Heart right ventricle (tissue), 16 donors: Measurements from ENCODE around the gene DGCR2. TPM values are rescaled to one million over a fixed set of nuclear protein-coding genes. Genes with fewer than 3 reads are reported as not detected.

Experiments used
- ATAC-seq, 8 donors: fragments of 200-7000 bp; cut with Tn5 transposase; one replicate each; pipeline ENCODE4 v1.9.1; 2020; ENCODE audit warnings: mild to moderate bottlenecking in 8 of 8, moderate library complexity in 8 of 8, moderate number of reproducible peaks in 1 of 8
- DNase-seq, 2 donors: peaks; one replicate each; pipeline ENCODE4 v3.0.0-alpha.2; 2020
- H3K27ac ChIP-seq, 10 donors: fragments of 200-600 bp; sonication (generic) in 2 of 10; one replicate each; pipeline versions ENCODE4 v1.5.0 to v1.8.0; 2020 to 2022; ENCODE audit warnings: mild to moderate bottlenecking in 3 of 10
- H3K27me3 ChIP-seq, 7 donors: fragments of 200-600 bp; one replicate each; pipeline ENCODE4 v1.8.0; 2021 to 2022; ENCODE audit warnings: mild to moderate bottlenecking in 2 of 7
- H3K36me3 ChIP-seq, 9 donors: fragments of 200-600 bp; sonication (generic) in 1 of 9; one replicate each; pipeline versions ENCODE4 v1.5.0 to v1.8.0; 2020 to 2022; ENCODE audit warnings: mild to moderate bottlenecking in 2 of 9
- H3K4me1 ChIP-seq, 9 donors: fragments of 200-600 bp; sonication (generic) in 1 of 9; one replicate each; pipeline versions ENCODE4 v1.5.0 to v1.8.0; 2020 to 2022; ENCODE audit warnings: mild to moderate bottlenecking in 4 of 9
- H3K4me3 ChIP-seq, 10 donors: fragments of 200-600 bp; sonication (generic) in 2 of 10; one replicate each; pipeline versions ENCODE4 v1.5.0 to v1.8.0; 2020 to 2022; ENCODE audit warnings: mild to moderate bottlenecking in 7 of 10, moderate library complexity in 2 of 10
- H3K9me3 ChIP-seq, 11 donors: fragments of 200-600 bp in 10 of 11; sonication (generic) in 2 of 11; one replicate each; pipeline versions ENCODE4 v1.5.0 to v1.8.0; 2013 to 2022; ENCODE audit warnings: mild to moderate bottlenecking in 2 of 11, control low read depth in 1 of 11, moderate library complexity in 1 of 11
- CTCF ChIP-seq, 9 donors: fragments of 200-600 bp; sonication (generic) in 2 of 9; IDR thresholded peaks; one replicate each; pipeline versions ENCODE4 v1.5.0 to v1.8.0; 2021 to 2022; ENCODE audit warnings: antibody characterized with exemption in 9 of 9, mild to moderate bottlenecking in 5 of 9, moderate library complexity in 1 of 9
- WGBS, 2 donors: extraction: QIAGEN DNeasy Blood & Tissue Kit; methylation state at CpG; one replicate each; pipeline ENCODE4 v1.1.7; 2013; ENCODE audit warnings: inconsistent platforms in 1 of 2; 5-methylcytosine and 5-hydroxymethylcytosine counted together
- intact Hi-C, 10 donors: fragments of 100-400 bp; cut with DNase I; formaldehyde crosslinking; loops; one replicate each; pipeline versions ENCODE4 v1.11.1 to v1.14.2; 2022
- long read RNA-seq, 3 donors: library from polyadenylated mRNA; unstranded; transcript quantifications; one replicate each; pipeline ENCODE4 v2.0.0, GENCODE V29; 2020 to 2021
- polyA plus RNA-seq, 2 donors: library from polyadenylated mRNA; stranded (reverse); fragments of 200-250 nt; gene quantifications; one replicate each; pipeline ENCODE4 v1.2.3, GENCODE V29; 2013
- total RNA-seq, 10 donors: library from RNA; stranded (reverse); fragmentation: NEBNext Ultra II Directional in 3 of 10; extraction: Animal tissue kit (Norgen Biotek cat#: 25700) in 3 of 10; gene quantifications; one replicate each; pipeline versions ENCODE4 v1.2.1 to v1.2.4, GENCODE V29; 2021 to 2023
- donor health status: Arrhythmogenic right ventricular cardiomyopathy.
- donor health status: ischemic (EF 13 %, LVEDD 7.1; RV severe dilation, severe dysfunction).
- donor health status: healthy with polysubstance abuse.
- donor health status: DM: no; HTN: yes; CAD: no.
- donor health status: DM: no; HTN: no; CAD: no.
- donor health status: ischemic (EF 25% LVEDD 6.9; RV normal size, moderate dysfunction).
- donor health status: ischemic (EF 25% LVEDD 5.7; RV mildly dilated, moderate dysfunction).
- donor health status: healthy.
- donor health status: DM: yes; HTN: yes; CAD: no.
- donor health status: Ischemic cardiomyopathy.
- donor health status: ischemic (EF 35%, LVEDD 5.7; RV mildly dilated, moderate dysfunction).
- donor health status: nonischemic (EF 11% LVEDD 7.7; RV severe dilation, severe dysfunction).
- donor health status: DM: yes; HTN: yes; CAD: no.
- donor health status: PGD.
- donor health status: ischemic (EF 29% LVEDD 5.4; RV normal size, mild dysfunction).
- donor health status: nonischemic (EF 23%, LVEDD 6.1; RV moderate dilation, normal function).

Gene DGCR2
- total RNA-seq, result 10 to 100 TPM; 27.0 to 58.0 (median 42.2) TPM
- 10 to 100 TPM; 17.0 to 28.5 TPM for polyA plus RNA-seq
- long read RNA-seq, donor 1, full-length matches to known transcripts, result 48 of 165 reads
- long read RNA-seq, donor 1, partial matches to known transcripts, result 28 of 165 reads
- long read RNA-seq, donor 1, other reads (novel, unspliced or antisense), result 89 of 165 reads
- long read RNA-seq, donor 2, full-length matches to known transcripts, result 43 of 140 reads
- long read RNA-seq, donor 2, partial matches to known transcripts, result 26 of 140 reads
- long read RNA-seq, donor 2, other reads (novel, unspliced or antisense), result 71 of 140 reads
- long read RNA-seq, donor 3, full-length matches to known transcripts, result 34 of 125 reads
- long read RNA-seq, donor 3, partial matches to known transcripts, result 67 of 125 reads
- long read RNA-seq, donor 3, other reads (novel, unspliced or antisense), result 24 of 125 reads

- TF ChIP-seq CTCF (IDR thresholded peaks at IDR 0.05), result peak in 1 of 9 donors; percentile 4
- Histone ChIP-seq H3K4me1 (peaks cover 32 to 51% (median 46%) of the 10 kb centered on the region in 9 donors), H3K9me3 (no peaks in the 10 kb centered on the region), H3K27me3 (no peaks in the 10 kb centered on the region), H3K36me3 (peaks cover 0 to 10% (median 0%) of the 10 kb centered on the region in 9 donors), H3K4me3 (peak within 1 kb of the TSS; percentile 62 to 98 (median 88)), H3K27ac (peak within 1 kb of the TSS; percentile 88 to 96 (median 94))
- peak; percentile 97 to 99 (median 98) for ATAC-seq
- DNase-seq, result peak; percentile 97 to 98
- intact Hi-C loops, result loop anchor here in 3 of 10 donors (1.0 to 2.0 kb wide), 2 partner anchors 22 to 23 kb away; partner anchors contain the start of gene ESS2 (in 3 of the 3)
- 0 to 1% methylated on average over 62 to 67 of the region's 67 CpGs for WGBS, 2 donors
Observed at GRCh38 chr22:19122143-19122751, at the start of gene DGCR2. TSS of gene DGCR2 (minus strand) at chr22:19122412. CDS start at chr22:19122206, 206 bp downstream.

GRCh38 chr22:19169947-19170318 is 47.7 kb upstream of the DGCR2 start:
- no peaks in the 10 kb centered on the region for H3K36me3 ChIP-seq
- H3K9me3 ChIP-seq, result no peaks in the 10 kb centered on the region
- H3K27me3 ChIP-seq, result peaks cover 24 to 51% (median 40%) of the 10 kb centered on the region in 7 donors
- TF ChIP-seq CTCF (IDR thresholded peaks at IDR 0.05), result no peak
- H3K27ac ChIP-seq, result no peak overlapping the region
- peaks cover 20 to 55% (median 50%) of the 10 kb centered on the region in 9 donors for H3K4me1 ChIP-seq
- ATAC-seq (no peak), DNase-seq (no peak)
- 45 to 52% methylated on average over 7 of the region's 7 CpGs for WGBS, 2 donors
- intact Hi-C loops, result no loop called here
- peak overlapping the region in 8 of 10 donors; percentile 16 to 47 (median 32) for H3K4me3 ChIP-seq

GRCh38 chr22:19169002-19169946 is 47.1 kb upstream of the DGCR2 start:
- Histone ChIP-seq H3K36me3 (no peaks in the 10 kb centered on the region), H3K27ac (peak overlapping the region in 1 of 10 donors; percentile 30), H3K4me1 (peaks cover 15 to 49% (median 44%) of the 10 kb centered on the region in 9 donors), H3K4me3 (peak overlapping the region in 9 of 10 donors; percentile 16 to 47 (median 32)), H3K9me3 (peaks cover 0 to 4% (median 0%) of the 10 kb centered on the region in 11 donors), H3K27me3 (peaks cover 29 to 52% (median 44%) of the 10 kb centered on the region in 7 donors)
- DNase-seq (no peak), ATAC-seq (no peak)
- intact Hi-C loops, result no loop called here
- 4 to 6% methylated on average over 58 of the region's 58 CpGs for WGBS, 2 donors
- TF ChIP-seq CTCF (IDR thresholded peaks at IDR 0.05), result no peak
